GM12878 (cell line): ENCODE results near the gene MTAP. TPM values are rescaled to one million over a fixed set of nuclear protein-coding genes. Genes with fewer than 3 reads are reported as not detected.
A peak's percentile ranks its signal among the peaks of the same experiment; 100 is the strongest.

ENCODE experiments used
- ATAC-seq: fragments of 200-7000 bp; cut with Tn5 transposase; 3 replicates; pipeline ENCODE4 v1.9.1; 2020; ENCODE audit warnings: mild to moderate bottlenecking, moderate library complexity
- BruUV-seq: library from RNA; stranded (reverse); fragments of 400-500 nt; replicated peaks from 2 replicates; lab custom pipeline; 2021; lab: Mats Ljungman, UMichigan
- CTCF ChIA-PET: fragments of 300-600 bp; sonication (Branson Sonifier 250); formaldehyde crosslinking; extraction: SDS; loops from one replicate; lab custom pipeline; 2021; ENCODE audit warnings: inconsistent platforms; lab: Yijun Ruan, JAX
- POLR2A ChIA-PET: fragments of 350-600 bp; formaldehyde crosslinking; extraction: SDS; loops from one replicate; lab custom pipeline; 2021; ENCODE audit warnings: inconsistent platforms; lab: Charles Lee
- RAD21 ChIA-PET: fragments of 300-600 bp; sonication (Branson Sonifier 250); formaldehyde crosslinking; loops from one replicate; lab custom pipeline; 2023; ENCODE audit warnings: antibody characterized with exemption; ENCODE audit not compliant: unreplicated experiment; lab: Charles Lee
- SMC1A ChIA-PET: fragments of 300-600 bp; sonication (Branson Sonifier 250); formaldehyde crosslinking; loops from one replicate; lab custom pipeline; 2023; ENCODE audit not compliant: unreplicated experiment, uncharacterized antibody; lab: Charles Lee
- DNase-seq: peaks from one replicate; pipeline ENCODE4 v3.0.0-alpha.2; 2011; ENCODE audit warnings: low read depth, low spot score
- FAIRE-seq: peaks from 3 replicates; lab custom pipeline; 2011; peaks lifted over from hg19 to GRCh38; lab: Jason Lieb, UNC
- H2AFZ ChIP-seq: 2 replicates; pipeline ENCODE4 v1.6.0; 2011; ENCODE audit warnings: low read depth, low read length, control low read depth; ENCODE audit not compliant: control insufficient read depth
- H3K27ac ChIP-seq: 2 replicates; pipeline ENCODE4 v1.5.1; 2011; ENCODE audit warnings: control low read depth; ENCODE audit not compliant: control insufficient read depth, insufficient read depth
- H3K27me3 ChIP-seq, 2 experiments: replicated peaks in 1 of 2; 2 replicates each; pipeline versions ENCODE4 v1.6.0 to v1.6.1; 2011; ENCODE audit warnings: low read length in 1 of 2; ENCODE audit not compliant: control insufficient read depth in 2 of 2, insufficient read depth in 2 of 2
- H3K36me3 ChIP-seq, 2 experiments: 2 replicates each; pipeline ENCODE4 v1.5.1; 2011; ENCODE audit warnings: low read length in 1 of 2; ENCODE audit not compliant: control insufficient read depth in 2 of 2, insufficient read depth in 2 of 2
- H3K4me1 ChIP-seq: 2 replicates; pipeline ENCODE4 v1.6.1; 2011; ENCODE audit warnings: mild to moderate bottlenecking, low read length, moderate library complexity, mixed read lengths; ENCODE audit not compliant: control insufficient read depth, insufficient read depth
- H3K4me2 ChIP-seq: 2 replicates; pipeline ENCODE4 v1.6.0; 2011; ENCODE audit warnings: control low read depth; ENCODE audit not compliant: control insufficient read depth, insufficient read depth
- H3K4me3 ChIP-seq: fragments of 200-600 bp; sonication (generic); 2 replicates; pipeline ENCODE4 v1.5.1; 2016
- H3K79me2 ChIP-seq: 2 replicates; pipeline ENCODE4 v1.6.0; 2011; ENCODE audit warnings: low read length; ENCODE audit not compliant: control insufficient read depth, insufficient read depth
- H3K9ac ChIP-seq: 2 replicates; pipeline ENCODE4 v1.8.0; 2011; ENCODE audit warnings: low read length, control low read depth, mixed read lengths; ENCODE audit not compliant: control insufficient read depth, insufficient read depth
- H3K9me3 ChIP-seq: replicated peaks from 3 replicates; pipeline ENCODE4 v1.5.1; 2011; ENCODE audit warnings: mild to moderate bottlenecking, low read length; ENCODE audit not compliant: control insufficient read depth, insufficient read depth
- H4K20me1 ChIP-seq: 2 replicates; pipeline ENCODE4 v1.6.0; 2011; ENCODE audit not compliant: control insufficient read depth, insufficient read depth
- BCL3 ChIP-seq: IDR thresholded peaks from 2 replicates; pipeline ENCODE4 v1.6.1; 2011; ENCODE audit warnings: borderline replicate concordance, low read depth, mild to moderate bottlenecking, moderate library complexity, low read length; ENCODE audit not compliant: insufficient read depth, poor library complexity, severe bottlenecking
- CEBPZ ChIP-seq: fragments of 150-350 bp; IDR thresholded peaks from 2 replicates; pipeline ENCODE4 v1.6.1; 2016; ENCODE audit warnings: low read depth, low read length
- E4F1 ChIP-seq: fragments of 450-650 bp; IDR thresholded peaks from 2 replicates; pipeline ENCODE4 v1.6.1; 2018; ENCODE audit warnings: borderline replicate concordance, mild to moderate bottlenecking; ENCODE audit not compliant: partially characterized antibody
- EED ChIP-seq: sonication (generic); IDR thresholded peaks from 2 replicates; pipeline ENCODE4 v1.6.1; 2016; ENCODE audit warnings: antibody characterized with exemption, low read depth
- ETV6 ChIP-seq, 2 experiments: fragments of 450-650 bp in 1 of 2; IDR thresholded peaks in 1 of 2; conservative IDR thresholded peaks in 1 of 2; 2 replicates each; pipeline ENCODE4 v1.6.1; 2014; ENCODE audit warnings: antibody characterized with exemption in 1 of 2, borderline replicate concordance in 1 of 2, low read depth in 1 of 2, mild to moderate bottlenecking in 1 of 2, moderate library complexity in 1 of 2
- IKZF2 ChIP-seq, 2 experiments: fragments of 450-650 bp; IDR thresholded peaks; 2 replicates each; pipeline ENCODE4 v1.6.1; 2017; ENCODE audit warnings: mild to moderate bottlenecking in 2 of 2, moderate library complexity in 2 of 2
- KDM1A ChIP-seq: fragments of 200-600 bp; sonication (generic); IDR thresholded peaks from 2 replicates; pipeline ENCODE4 v1.6.1; 2016; ENCODE audit warnings: borderline replicate concordance
- MTA2 ChIP-seq: fragments of 450-650 bp; IDR thresholded peaks from 2 replicates; pipeline ENCODE4 v1.6.1; 2016; ENCODE audit warnings: low read depth, mild to moderate bottlenecking, moderate library complexity
- RELB ChIP-seq: fragments of 450-650 bp; IDR thresholded peaks from 2 replicates; pipeline ENCODE4 v1.6.1; 2017; ENCODE audit warnings: low read depth, mild to moderate bottlenecking, moderate library complexity
- SUZ12 ChIP-seq: fragments of 200-600 bp; sonication (generic); IDR thresholded peaks from one replicate; pipeline ENCODE4 v1.6.1; 2018; ENCODE audit warnings: antibody characterized with exemption, mild to moderate bottlenecking; ENCODE audit not compliant: unreplicated experiment
- ZNF24 ChIP-seq: fragments of 450-650 bp; IDR thresholded peaks from 2 replicates; pipeline ENCODE4 v1.6.1; 2017; ENCODE audit warnings: antibody characterized with exemption, mild to moderate bottlenecking
- ZZZ3 ChIP-seq: IDR thresholded peaks from 2 replicates; pipeline ENCODE4 v1.6.1; 2011; ENCODE audit warnings: low read depth; ENCODE audit not compliant: control insufficient read depth, insufficient read length
- WGBS: methylation state at CpG from one replicate; pipeline ENCODE4 v1.1.6; 2016; ENCODE audit warnings: low lambda C conversion rate; ENCODE audit not compliant: insufficient replicate concordance, insufficient coverage; ENCODE audit errors: missing lambda C conversion rate; 5-methylcytosine and 5-hydroxymethylcytosine counted together
- in situ Hi-C: fragments of 300-500 bp; cut with MboI; formaldehyde crosslinking; loops from 9 replicates; pipeline ENCODE4 v1.14.3; 2018; ENCODE audit warnings: mixed read lengths
- intact Hi-C: fragments of 100-400 bp; cut with micrococcal nuclease; formaldehyde crosslinking; loops from one replicate; pipeline ENCODE4 v1.14.2; 2022; ENCODE audit not compliant: unreplicated experiment
- polyA plus RNA-seq, 11 experiments: library from polyadenylated mRNA; depleted of rRNA in 4 of 11; unstranded in 6 of 11; stranded (reverse) in 5 of 11; fragments of >200 nt; fragmentation: Nextera tagmentation in 4 of 11; fragmentation: Illumina TruSeq in 1 of 11; extraction: Ambion mirVana in 4 of 11; extraction: Trizol in 1 of 11; gene quantifications; 1 replicate in 1 of 11; 2 replicates in 10 of 11; pipeline versions ENCODE4 v1.2.1 to v1.2.3, GENCODE V29; 2011 to 2016; ENCODE audit warnings: inconsistent platforms in 2 of 11, missing spikeins in 2 of 11, low read depth in 1 of 11
- total RNA-seq, 4 experiments: library from RNA; depleted of rRNA in 3 of 4; stranded (reverse); fragments of >200 nt in 3 of 4; fragmentation: Illumina TruSeq in 1 of 4; extraction: Trizol in 1 of 4; gene quantifications; 2 replicates each; pipeline versions ENCODE4 v1.2.1 to v1.2.3, GENCODE V29; 2013 to 2021

The MTAP gene
- total and polyA plus RNA-seq, 10 of the 15 experiments (the other 5 are each of a cell fraction or from before 2014, with no cell fraction given): 16.4 to 29.9 (median 22.6) TPM

GRCh38 chr9:21831841-21832509, 29.5 kb downstream of the MTAP start:
- peak; percentile 80 for FAIRE-seq
- ChIA-PET RAD21 (interaction anchor here (0.9 to 1.7 kb wide), 6 partner anchors 14 to 177 kb away, joined by 3 to 8 read pairs (median 3); partner anchors contain the start of gene CDKN2B), CTCF (interaction anchor here (1.2 to 3.3 kb wide), 3 partner anchors 19 to 620 kb away, joined by 3 to 20 read pairs (median 9); partner anchors contain the start of gene CDKN2B), SMC1A (interaction anchor here (0.6 to 3.6 kb wide), 12 partner anchors 11 to 285 kb away, joined by 3 to 15 read pairs (median 6); partner anchors contain the start of gene CDKN2B), POLR2A (no interaction called here)
- DNase-seq: peak; percentile 71
- Histone ChIP-seq H3K4me2 (peak overlapping the region; percentile 24), H3K4me3 (peak overlapping the region; percentile 24; the same call in 1 of the 2 replicates), H3K9me3 (no peaks in the 10 kb centered on the region), H3K36me3 (peaks cover 6 to 26% of the 10 kb centered on the region in 2 experiments), H4K20me1 (no peaks in the 10 kb centered on the region), H3K79me2 (no peaks in the 10 kb centered on the region), H3K27me3 (no peaks in the 10 kb centered on the region), H2AFZ (no peak overlapping the region; the same call in 1 of the 2 replicates), H3K27ac (peak overlapping the region; percentile 77), H3K4me1 (peaks cover 38% of the 10 kb centered on the region), H3K9ac (peak overlapping the region; percentile 7; the same call in 1 of the 2 replicates)
- in situ Hi-C loops: no loop called here
- WGBS: 26% methylated on average over 8 of the region's 8 CpGs
- intact Hi-C loops: loop anchor here (1.0 to 5.0 kb wide), 3 partner anchors 20 to 175 kb away; partner anchors contain the start of genes CDKN2A, CDKN2B and CDKN2B-AS1
- ATAC-seq: peak; percentile 88
- BruUV-seq: no TSS peak
- TF ChIP-seq ZZZ3 (no peak), MTA2 (peak; percentile 31; the same call in 1 of the 2 replicates), RELB (peak; percentile 88), ZNF24 (no peak), SUZ12 (no peak), EED (peak; percentile 75), KDM1A (no peak), CEBPZ (no peak), E4F1 (no peak), BCL3 (no peak), IKZF2 (IDR thresholded peaks at IDR 0.05) (peak; percentile 55 to 68), ETV6 (conservative IDR thresholded peaks at IDR 0.05 in 1 of 2, IDR thresholded peaks at IDR 0.05 in 1 of 2; ENCODE audit: borderline replicate concordance in 1 of 2, low read depth in 1 of 2) (peak in 1 of 2 experiments; percentile 61; a peak in 1 of 4 replicates)
